GM18868 (cell line): Measurements from ENCODE around the gene NBEA.

Experiments
- ATAC-seq: cut with Tn5 transposase; IDR thresholded peaks from one replicate; pipeline ENCODE4 v1.9.1; 2021; ENCODE audit warnings: mild to moderate bottlenecking, moderate library complexity; ENCODE audit not compliant: unreplicated experiment

The NBEA gene

DNA sequence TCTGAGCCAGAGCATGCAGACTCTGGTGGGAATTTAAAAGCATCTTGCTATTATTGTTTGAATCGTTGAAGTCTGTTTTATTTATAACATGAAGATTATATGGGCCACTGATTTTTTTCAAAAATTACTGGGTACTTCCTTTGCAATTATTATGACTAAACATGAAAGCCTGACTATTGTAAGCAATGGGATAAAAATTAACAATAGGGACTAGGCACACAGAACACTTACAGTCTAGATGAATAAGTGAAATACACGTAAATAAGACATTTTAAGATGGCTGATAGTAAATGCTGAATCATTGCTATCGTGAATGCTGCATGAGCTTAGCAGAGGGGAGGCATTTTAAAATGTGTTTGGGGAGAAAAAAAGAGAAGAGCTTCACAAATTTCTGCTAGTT, 615.4 kb downstream of the NBEA start:
- ATAC-seq, result no peak

GRCh38 chr13:35561540-35561939, 619.5 kb downstream of the NBEA start:
- no peak for ATAC-seq

GRCh38 chr13:35565273-35565672, 623.2 kb downstream of the NBEA start:
- ATAC-seq, result no peak

GRCh38 chr13:35566340-35566739, 624.3 kb downstream of the NBEA start:
- no peak for ATAC-seq

- no peak for ATAC-seq
These were observed 625.4 kb downstream of the NBEA start for GRCh38 chr13:35567406-35567980.

GRCh38 chr13:35573639-35574038, 631.6 kb downstream of the NBEA start:
- no peak for ATAC-seq

DNA sequence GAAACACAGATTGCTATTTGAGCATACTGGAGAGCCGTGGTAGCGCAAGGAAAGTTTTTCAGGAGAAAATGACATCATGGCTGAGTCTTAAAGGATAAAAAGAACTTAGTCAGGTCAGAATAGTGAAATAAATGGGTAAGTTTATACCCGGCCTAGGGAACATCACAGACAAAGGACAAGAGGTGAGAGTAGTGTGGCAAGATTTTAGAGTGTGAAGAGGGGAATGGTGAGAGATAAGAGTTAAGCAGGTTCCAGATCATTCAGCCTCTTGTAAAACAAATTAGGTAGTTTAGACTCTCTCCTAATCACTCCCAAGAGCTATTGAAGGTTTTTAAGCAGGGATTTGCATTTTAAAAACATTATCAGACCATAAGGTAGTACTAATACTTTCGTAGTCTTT, 650.4 kb downstream of the NBEA start:
- no peak for ATAC-seq

DNA sequence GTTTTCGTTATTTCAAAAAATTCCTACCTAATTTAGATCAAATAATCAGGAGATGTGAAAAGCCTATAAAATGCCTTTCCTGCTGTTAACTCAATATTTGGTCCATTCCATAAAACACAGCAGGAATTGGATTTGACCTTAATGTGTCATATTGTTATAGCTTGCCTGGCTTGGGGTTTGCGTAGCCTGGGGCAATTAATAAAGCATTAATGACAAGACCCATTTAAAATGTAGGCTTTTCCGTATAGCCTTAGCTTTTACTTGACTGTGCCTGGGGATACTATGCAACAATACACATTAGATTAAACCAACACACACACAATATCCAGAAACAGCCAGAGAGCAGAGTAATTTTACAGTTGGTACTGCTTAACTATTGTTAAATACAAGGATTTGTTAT, 651.6 kb downstream of the NBEA start:
- ATAC-seq, result no peak

GRCh38 chr13:35594096-35594495, 652.0 kb downstream of the NBEA start:
- ATAC-seq, result no peak

DNA sequence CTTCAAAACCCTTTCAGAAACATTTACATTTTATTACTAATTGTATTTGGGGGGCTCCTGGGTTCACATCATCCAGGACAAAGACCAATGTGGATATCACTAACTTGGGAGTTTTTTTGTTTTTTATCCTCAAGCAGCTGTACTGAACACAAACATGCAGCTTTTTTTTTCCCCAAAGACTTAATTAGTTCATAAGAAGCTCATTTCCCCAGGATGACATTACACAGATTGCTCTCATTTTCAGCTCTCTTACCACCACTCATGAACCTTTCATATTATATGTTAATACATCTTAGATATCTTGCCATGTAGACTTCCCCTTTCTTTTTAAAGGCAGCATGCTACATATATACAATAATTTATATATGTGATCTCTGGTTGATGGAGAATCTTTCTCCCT, 653.1 kb downstream of the NBEA start:
- no peak for ATAC-seq

DNA sequence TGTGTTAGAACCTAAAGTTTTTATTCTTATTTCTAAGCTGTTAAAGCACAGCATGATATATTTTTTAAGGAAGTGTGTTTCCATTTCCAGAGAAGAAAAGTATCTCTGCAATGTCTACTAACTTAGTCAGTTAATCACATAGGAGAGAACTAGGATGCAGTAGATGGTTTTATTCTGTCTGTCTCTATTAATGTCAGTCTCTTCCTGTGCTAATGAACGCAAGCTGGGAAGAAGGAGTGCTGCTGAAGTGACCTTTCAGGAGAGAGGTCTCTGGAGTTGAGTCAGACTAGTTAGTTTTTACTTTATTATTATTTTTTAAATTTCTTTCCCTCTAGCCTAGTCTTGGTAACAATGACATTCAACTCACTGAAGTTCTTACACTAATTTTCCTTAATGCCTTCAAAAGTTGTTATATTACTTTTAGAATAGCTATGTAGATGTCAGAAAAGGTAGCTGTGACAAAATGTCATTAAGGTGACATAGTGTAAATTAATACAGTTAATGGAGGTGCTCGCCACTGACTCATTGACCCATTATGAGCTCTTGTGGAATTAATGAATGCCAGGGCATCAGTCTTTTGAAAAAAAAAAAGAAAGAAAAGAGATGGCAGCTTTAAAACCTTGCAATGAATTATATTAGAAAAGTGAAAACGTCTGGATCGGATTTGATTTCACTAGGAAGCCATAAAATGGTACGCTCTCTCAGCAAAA, 654.4 kb downstream of the NBEA start:
- ATAC-seq, result no peak

- no peak for ATAC-seq
These were observed 655.4 kb downstream of the NBEA start for GRCh38 chr13:35597451-35597850.

GRCh38 chr13:35598233-35598632, 656.2 kb downstream of the NBEA start:
- no peak for ATAC-seq

DNA sequence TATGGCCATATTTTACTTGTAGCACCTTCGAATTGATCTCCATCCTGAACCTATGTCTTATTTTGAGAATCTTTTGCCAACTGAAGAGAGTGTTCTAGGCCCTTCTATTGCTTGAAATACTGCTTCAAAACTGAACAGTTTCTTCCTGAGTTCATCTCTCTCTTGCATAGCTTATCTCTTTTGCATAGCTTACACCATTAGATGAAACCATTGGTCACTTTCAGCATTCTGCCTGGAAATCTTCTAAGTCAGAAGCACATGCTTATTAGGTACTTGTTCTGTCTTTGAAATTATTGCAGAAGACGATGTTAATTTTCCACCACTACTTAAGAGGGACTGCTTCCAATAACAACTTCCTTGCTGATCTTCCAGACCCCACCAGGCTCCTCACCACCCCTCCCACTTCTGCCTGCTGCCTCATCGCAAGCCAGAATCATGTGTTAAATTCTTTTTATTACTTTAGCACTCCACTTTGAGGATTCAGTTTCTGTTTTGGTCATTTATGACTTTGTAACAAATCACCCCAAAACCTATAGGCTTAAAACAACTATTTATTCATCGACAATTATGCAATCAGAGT, 656.8 kb downstream of the NBEA start:
- ATAC-seq, result no peak

GRCh38 chr13:35599384-35599783, 657.3 kb downstream of the NBEA start:
- no peak for ATAC-seq

- no peak for ATAC-seq
These were observed 658.1 kb downstream of the NBEA start for GRCh38 chr13:35600137-35600536.

- no peak for ATAC-seq
These were observed 661.7 kb downstream of the NBEA start for GRCh38 chr13:35603593-35604285.

DNA sequence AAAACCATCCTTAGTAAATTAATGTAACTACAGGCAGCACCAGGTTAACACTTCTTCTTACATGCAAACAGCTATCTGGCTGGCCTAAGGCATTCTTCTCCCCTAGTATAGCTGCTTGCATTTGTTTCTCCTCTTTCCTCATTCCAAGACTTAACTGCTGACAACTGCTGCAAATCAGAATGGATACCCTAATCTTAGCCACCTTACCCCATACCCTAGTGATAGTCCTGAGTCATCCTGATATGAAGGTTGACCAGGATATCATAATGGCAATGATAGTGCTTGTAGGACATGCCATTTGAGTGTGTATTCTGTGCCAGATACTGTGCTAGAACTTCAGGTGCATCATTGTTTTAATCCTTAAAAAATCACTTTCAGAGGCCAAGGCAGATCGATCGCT, 672.6 kb downstream of the NBEA start:
- no peak for ATAC-seq

DNA sequence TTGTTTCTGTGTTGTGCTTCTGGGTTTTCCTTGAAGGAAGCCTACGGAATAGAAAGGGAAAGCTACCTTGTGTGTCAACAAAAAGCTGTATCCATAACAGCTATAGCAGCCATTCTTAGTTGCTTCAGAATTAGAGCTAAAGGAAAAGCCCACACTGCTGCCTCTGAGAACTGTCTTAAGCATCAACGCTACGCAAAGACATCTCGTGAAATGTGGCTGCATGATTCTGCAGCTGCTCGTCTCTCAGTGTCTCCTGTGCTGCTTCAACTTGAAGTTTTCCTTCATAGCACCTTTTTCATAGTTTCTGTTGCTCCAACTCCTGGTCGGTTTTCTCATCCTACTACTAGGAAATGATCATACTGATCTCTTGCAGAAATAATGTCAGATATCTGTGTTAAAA, 675.4 kb downstream of the NBEA start:
- ATAC-seq, result no peak

DNA sequence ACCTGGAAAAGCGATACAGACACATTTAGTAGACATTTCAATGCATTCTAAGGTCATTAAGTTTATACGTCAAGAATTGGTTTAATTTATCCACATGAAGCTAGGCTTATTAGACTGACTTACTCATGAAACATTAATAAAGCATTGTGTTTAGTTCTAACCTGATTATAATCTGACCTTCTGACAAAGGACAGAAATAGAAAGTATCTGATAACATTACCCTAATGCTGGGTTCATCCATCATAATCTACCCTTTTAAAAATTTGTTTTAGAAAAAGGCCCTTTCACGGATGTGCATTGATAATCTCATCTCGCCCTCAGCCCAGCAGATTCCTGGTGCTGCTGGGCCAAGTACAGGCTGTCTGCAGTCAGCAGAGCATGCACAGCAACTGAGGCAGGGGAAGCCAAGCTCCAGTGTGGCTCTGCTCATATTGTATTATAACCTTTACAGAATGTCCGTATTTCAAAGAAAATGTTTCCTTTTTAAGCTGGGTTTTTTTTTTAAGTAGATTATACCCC, 676.6 kb downstream of the NBEA start:
- no peak for ATAC-seq

DNA sequence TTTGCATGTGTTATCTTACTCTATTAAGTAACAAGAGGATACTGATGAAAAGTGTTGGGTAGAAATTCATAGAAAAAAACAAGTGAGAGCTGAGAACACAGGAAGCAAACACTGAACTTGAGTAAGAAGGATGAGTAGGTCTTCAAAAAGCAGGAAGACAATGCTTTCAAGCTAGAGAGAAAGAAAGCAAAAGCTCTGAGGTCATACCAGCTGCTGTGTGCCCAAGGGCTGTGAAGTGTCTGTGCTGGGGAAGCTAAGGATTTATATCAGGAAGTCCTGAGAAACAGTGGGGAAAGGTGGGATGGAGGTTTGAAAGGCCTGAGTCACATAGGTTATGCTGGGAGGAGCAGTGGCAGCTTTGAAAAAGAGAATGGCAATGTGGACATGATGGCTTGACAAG, 679.9 kb downstream of the NBEA start:
- no peak for ATAC-seq

GRCh38 chr13:35629026-35629425, 687.0 kb downstream of the NBEA start:
- ATAC-seq, result no peak
